Hepatocyte (in vitro differentiated cells): ENCODE results near the gene XAGE5. TPM values are rescaled to one million over a fixed set of nuclear protein-coding genes. Genes with fewer than 3 reads are reported as not detected.
"Not testable (repeated sequence)": the region's sequence is repeated elsewhere in the genome, so short reads cannot be mapped to it uniquely, and the experiment has no call there.

Source experiments
- DNase-seq: peaks from one replicate; pipeline ENCODE4 v3.0.0-alpha.2; 2016; ENCODE audit warnings: low spot score
- H2AFZ ChIP-seq: fragments of 200-600 bp; sonication (generic); 2 replicates; pipeline ENCODE4 v1.6.0; 2016; ENCODE audit warnings: antibody characterized with exemption, mild to moderate bottlenecking
- H3K27ac ChIP-seq: fragments of 200-600 bp; sonication (generic); 2 replicates; pipeline ENCODE4 v1.5.1; 2016; ENCODE audit warnings: mild to moderate bottlenecking
- H3K27me3 ChIP-seq: fragments of 200-600 bp; sonication (generic); 2 replicates; pipeline ENCODE4 v1.6.1; 2016
- H3K36me3 ChIP-seq: fragments of 200-600 bp; sonication (generic); replicated peaks from 2 replicates; pipeline ENCODE4 v1.5.1; 2016; ENCODE audit warnings: low read depth; ENCODE audit not compliant: insufficient read depth
- H3K4me1 ChIP-seq: fragments of 200-600 bp; sonication (generic); 2 replicates; pipeline ENCODE4 v1.5.1; 2016; ENCODE audit warnings: mild to moderate bottlenecking, moderate library complexity; ENCODE audit not compliant: insufficient read depth
- H3K4me2 ChIP-seq: fragments of 200-600 bp; sonication (generic); 2 replicates; pipeline ENCODE4 v1.6.0; 2016
- H3K4me3 ChIP-seq: fragments of 200-600 bp; sonication (generic); 2 replicates; pipeline ENCODE4 v1.5.1; 2016; ENCODE audit warnings: mild to moderate bottlenecking
- H3K79me2 ChIP-seq: fragments of 200-600 bp; sonication (generic); 2 replicates; pipeline ENCODE4 v1.6.0; 2017; ENCODE audit warnings: mild to moderate bottlenecking
- H3K9me2 ChIP-seq: fragments of 200-600 bp; sonication (generic); replicated peaks from 2 replicates; pipeline ENCODE4 v1.6.0; 2017; ENCODE audit warnings: mild to moderate bottlenecking; ENCODE audit not compliant: insufficient read depth
- H3K9me3 ChIP-seq: fragments of 200-600 bp; sonication (generic); 2 replicates; pipeline ENCODE4 v1.5.1; 2016; ENCODE audit warnings: low read depth, mild to moderate bottlenecking
- H4K20me1 ChIP-seq: fragments of 200-600 bp; sonication (generic); 2 replicates; pipeline ENCODE4 v1.6.0; 2016; ENCODE audit warnings: mild to moderate bottlenecking; ENCODE audit not compliant: insufficient read depth, poor library complexity, severe bottlenecking
- EZH2 ChIP-seq: fragments of 200-600 bp; sonication (generic); IDR thresholded peaks from 2 replicates; pipeline ENCODE4 v1.6.1; 2016; ENCODE audit warnings: antibody characterized with exemption, mild to moderate bottlenecking, borderline replicate concordance
- EZH2phosphoT487 ChIP-seq: fragments of 200-600 bp; sonication (generic); IDR thresholded peaks from one replicate; pipeline ENCODE4 v1.6.1; 2018; ENCODE audit warnings: antibody characterized with exemption, mild to moderate bottlenecking, low read depth, moderate library complexity; ENCODE audit not compliant: unreplicated experiment, severe bottlenecking
- WGBS: methylation state at CpG from one replicate; pipeline ENCODE4 v1.1.6; 2016; ENCODE audit warnings: low lambda C conversion rate; ENCODE audit errors: missing lambda C conversion rate; 5-methylcytosine and 5-hydroxymethylcytosine counted together
- polyA plus RNA-seq: library from polyadenylated mRNA; unstranded; fragments of >200 nt; fragmentation: Nextera tagmentation; extraction: Ambion mirVana; gene quantifications from 2 replicates; pipeline ENCODE4 v1.2.1, GENCODE V29; 2016
- total RNA-seq: library from RNA; depleted of rRNA; stranded (reverse); fragments of >200 nt; gene quantifications from 2 replicates; pipeline ENCODE4 v1.2.3, GENCODE V29; 2014
- TF ChIP-seq, protein P1 (sequence below): fragments of 200-600 bp; sonication (generic); IDR thresholded peaks from 2 replicates; pipeline ENCODE4 v1.5.1; 2016; ENCODE audit warnings: antibody characterized with exemption, mild to moderate bottlenecking; ENCODE audit not compliant: poor library complexity

The XAGE5 gene
- total and polyA plus RNA-seq, 2 experiments from 2014 or later: not detected

DNA sequence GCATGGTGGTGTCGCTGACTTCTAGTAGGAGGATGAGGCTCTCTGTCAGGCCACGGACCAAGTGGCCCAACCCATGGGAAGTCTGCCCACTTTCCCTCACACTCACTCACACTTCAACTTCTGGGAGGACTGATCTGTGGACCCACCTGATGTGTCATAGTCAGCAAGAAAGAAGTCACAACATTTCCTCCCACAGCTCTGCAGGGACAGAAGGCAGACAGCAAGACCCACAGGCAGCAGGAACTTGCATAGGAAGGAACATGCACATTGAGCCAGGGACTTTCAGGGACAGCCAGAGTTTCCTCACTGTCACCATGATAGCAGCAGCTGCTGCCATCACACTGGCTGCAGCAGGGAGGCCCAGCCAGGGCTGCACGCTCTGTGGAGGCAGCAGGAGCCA is 19.5 kb downstream of the XAGE5 start:
- H3K4me1 ChIP-seq: no peaks in the 10 kb centered on the region
- no peak overlapping the region for H3K4me2 ChIP-seq
- H3K27me3 ChIP-seq: no peaks in the 10 kb centered on the region
- no peaks in the 10 kb centered on the region for H3K79me2 ChIP-seq
- H3K4me3 ChIP-seq: no peak overlapping the region
- no peaks in the 10 kb centered on the region for H4K20me1 ChIP-seq
- no peak for DNase-seq
- WGBS: 48% methylated on average over 3 of the region's 3 CpGs
- TF ChIP-seq EZH2phosphoT487: no peak
- TF ChIP-seq EZH2: no peak
- TF ChIP-seq, protein P1, sequence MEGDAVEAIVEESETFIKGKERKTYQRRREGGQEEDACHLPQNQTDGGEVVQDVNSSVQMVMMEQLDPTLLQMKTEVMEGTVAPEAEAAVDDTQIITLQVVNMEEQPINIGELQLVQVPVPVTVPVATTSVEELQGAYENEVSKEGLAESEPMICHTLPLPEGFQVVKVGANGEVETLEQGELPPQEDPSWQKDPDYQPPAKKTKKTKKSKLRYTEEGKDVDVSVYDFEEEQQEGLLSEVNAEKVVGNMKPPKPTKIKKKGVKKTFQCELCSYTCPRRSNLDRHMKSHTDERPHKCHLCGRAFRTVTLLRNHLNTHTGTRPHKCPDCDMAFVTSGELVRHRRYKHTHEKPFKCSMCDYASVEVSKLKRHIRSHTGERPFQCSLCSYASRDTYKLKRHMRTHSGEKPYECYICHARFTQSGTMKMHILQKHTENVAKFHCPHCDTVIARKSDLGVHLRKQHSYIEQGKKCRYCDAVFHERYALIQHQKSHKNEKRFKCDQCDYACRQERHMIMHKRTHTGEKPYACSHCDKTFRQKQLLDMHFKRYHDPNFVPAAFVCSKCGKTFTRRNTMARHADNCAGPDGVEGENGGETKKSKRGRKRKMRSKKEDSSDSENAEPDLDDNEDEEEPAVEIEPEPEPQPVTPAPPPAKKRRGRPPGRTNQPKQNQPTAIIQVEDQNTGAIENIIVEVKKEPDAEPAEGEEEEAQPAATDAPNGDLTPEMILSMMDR: no peak
- H3K27ac ChIP-seq: no peak overlapping the region
- no peaks in the 10 kb centered on the region for H3K36me3 ChIP-seq
- H2AFZ ChIP-seq: no peak overlapping the region
- H3K9me2 ChIP-seq: no peaks in the 10 kb centered on the region
- H3K9me3 ChIP-seq: no peaks in the 10 kb centered on the region

DNA sequence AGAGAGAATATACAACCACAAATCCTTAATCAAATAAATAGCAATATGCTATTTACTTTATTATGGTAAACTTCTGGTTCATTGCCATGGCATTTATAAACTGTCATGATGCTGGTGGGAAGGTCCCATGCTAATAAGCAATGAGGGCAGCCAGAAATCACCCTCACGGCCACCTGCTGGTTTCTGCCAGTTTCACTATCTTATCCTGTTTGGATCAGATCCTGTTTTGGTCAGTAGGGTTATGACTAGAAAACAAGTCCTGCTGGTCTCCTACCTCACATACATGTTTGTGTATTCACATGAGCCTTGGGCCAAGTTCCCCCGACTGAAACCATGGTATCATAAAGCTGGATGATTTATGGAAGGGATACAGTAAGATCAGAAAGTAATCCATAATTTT is 28.1 kb downstream of the XAGE5 start:
- no peak for DNase-seq
- H2AFZ ChIP-seq: no peak overlapping the region
- TF ChIP-seq, protein P1: no peak
- TF ChIP-seq EZH2phosphoT487: no peak
- TF ChIP-seq EZH2: no peak
- no peak overlapping the region for H3K4me3 ChIP-seq
- no peaks in the 10 kb centered on the region for H3K9me2 ChIP-seq
- no peaks in the 10 kb centered on the region for H4K20me1 ChIP-seq
- no peaks in the 10 kb centered on the region for H3K9me3 ChIP-seq
- H3K79me2 ChIP-seq: no peaks in the 10 kb centered on the region
- WGBS: 78% methylated on average over 2 of the region's 2 CpGs
- H3K27me3 ChIP-seq: no peaks in the 10 kb centered on the region
- no peaks in the 10 kb centered on the region for H3K36me3 ChIP-seq
- H3K4me1 ChIP-seq: no peaks in the 10 kb centered on the region
- H3K27ac ChIP-seq: no peak overlapping the region
- H3K4me2 ChIP-seq: no peak overlapping the region

DNA sequence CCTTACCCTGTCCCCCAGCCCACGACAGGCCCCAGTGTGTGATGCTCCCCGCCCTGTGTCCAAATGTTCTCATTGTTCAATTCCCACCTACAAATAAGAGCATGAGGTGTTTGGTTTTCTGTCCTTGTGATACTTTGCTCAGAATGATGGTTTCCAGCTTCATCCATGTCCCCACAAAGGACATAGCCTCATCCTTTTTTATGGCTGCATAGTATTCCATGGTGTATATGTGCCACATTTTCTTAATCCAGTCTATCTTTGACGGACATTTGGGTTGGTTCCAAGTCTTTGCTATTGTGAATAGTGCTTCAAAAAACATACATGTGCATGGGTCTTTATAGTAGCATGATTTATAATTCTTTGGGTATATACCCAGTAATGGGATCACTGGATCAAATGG is 32.5 kb downstream of the XAGE5 start:
- not testable (repeated sequence) for H2AFZ ChIP-seq, H3K36me3 ChIP-seq, H3K79me2 ChIP-seq, H3K4me3 ChIP-seq, H4K20me1 ChIP-seq, H3K9me2 ChIP-seq, H3K27ac ChIP-seq, H3K9me3 ChIP-seq, H3K27me3 ChIP-seq, H3K4me2 ChIP-seq, DNase-seq, H3K4me1 ChIP-seq
- WGBS: 57% methylated on average over 3 of the region's 3 CpGs

DNA sequence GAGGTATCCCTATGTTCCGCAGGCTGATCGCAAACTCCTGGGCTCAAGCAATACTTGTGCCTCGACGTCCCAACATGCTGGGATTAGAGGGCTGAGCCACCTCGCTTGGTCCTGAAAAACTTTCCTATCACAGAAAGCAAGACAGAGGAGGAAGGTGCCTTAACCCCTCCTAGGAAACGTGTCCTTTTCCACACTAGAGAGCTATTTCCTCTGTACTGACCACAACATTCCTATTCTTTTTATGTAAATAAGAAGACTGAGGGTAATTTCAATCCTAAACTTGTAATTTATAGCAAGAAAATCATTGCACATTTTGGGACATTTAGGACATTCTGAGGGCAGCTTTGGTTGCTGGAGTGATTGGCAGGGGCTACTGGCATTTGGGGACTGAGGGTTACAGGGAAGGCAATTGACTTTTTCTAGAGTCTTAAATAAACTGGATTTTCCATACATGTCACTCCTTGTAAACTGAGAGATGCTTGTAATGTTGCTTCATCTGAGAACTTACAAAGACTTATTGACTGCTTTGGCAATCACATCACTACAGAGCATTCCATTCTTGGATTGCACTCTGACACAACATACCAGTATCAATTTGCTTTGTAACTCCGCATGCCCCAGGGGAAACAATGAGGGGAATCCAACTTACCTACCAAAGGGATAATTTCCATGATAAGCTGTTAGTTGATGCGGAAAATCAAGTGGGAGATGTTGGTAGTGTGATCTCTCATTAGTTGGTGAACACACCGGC is 41.2 kb downstream of the XAGE5 start:
- TF ChIP-seq EZH2 (no peak), EZH2phosphoT487 (no peak)
- TF ChIP-seq, protein P1: no peak
- Histone ChIP-seq H3K4me3 (no peak overlapping the region), H3K79me2 (no peaks in the 10 kb centered on the region), H3K36me3 (no peaks in the 10 kb centered on the region), H3K9me2 (no peaks in the 10 kb centered on the region), H4K20me1 (no peaks in the 10 kb centered on the region), H3K4me2 (no peak overlapping the region), H2AFZ (no peak overlapping the region), H3K4me1 (no peaks in the 10 kb centered on the region), H3K9me3 (no peaks in the 10 kb centered on the region), H3K27ac (no peak overlapping the region), H3K27me3 (no peaks in the 10 kb centered on the region)
- WGBS: 74% methylated on average over 9 of the region's 9 CpGs
- DNase-seq: no peak

DNA sequence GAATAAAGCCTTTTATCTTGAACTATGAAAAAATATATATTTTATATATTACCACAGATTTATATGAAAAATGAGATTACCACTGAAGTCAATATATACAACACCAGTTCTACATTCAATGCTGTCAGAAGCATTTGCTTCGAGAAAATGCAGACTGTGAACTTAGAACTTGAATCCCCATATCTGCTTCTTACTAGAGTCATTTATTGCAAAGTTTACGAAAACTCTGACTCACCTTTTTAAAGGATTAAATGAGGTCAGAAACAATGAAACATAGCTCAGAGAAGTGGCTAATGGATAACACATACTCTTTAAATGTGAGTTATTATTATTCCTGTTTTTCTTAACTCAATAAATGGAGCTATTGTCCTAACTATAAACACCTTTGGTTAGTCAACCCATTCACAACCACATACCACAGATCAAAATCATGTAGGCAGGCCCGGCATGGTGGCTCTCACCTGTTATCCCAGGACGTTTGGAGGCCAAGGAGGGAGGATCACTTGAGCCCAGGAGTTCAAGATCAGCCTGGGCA is 46.0 kb downstream of the XAGE5 start:
- H3K9me2 ChIP-seq, H3K9me3 ChIP-seq, H3K27ac ChIP-seq, H3K79me2 ChIP-seq, H3K4me2 ChIP-seq, H4K20me1 ChIP-seq, H3K36me3 ChIP-seq, DNase-seq, H2AFZ ChIP-seq, H3K27me3 ChIP-seq, H3K4me1 ChIP-seq, H3K4me3 ChIP-seq: not testable (repeated sequence)
- 38% methylated on average over 4 of the region's 4 CpGs for WGBS
